ENCODE measurements around the gene DRICH1.

- TF ChIP-seq FOXJ3 (CRISPR knock-in tag; IDR thresholded peaks at IDR 0.05; ENCODE audit: borderline replicate concordance) (no peak), TEAD4 (CRISPR knock-in tag; IDR thresholded peaks at IDR 0.05) (no peak), KAT7 (CRISPR knock-in tag; IDR thresholded peaks at IDR 0.05; ENCODE audit: borderline replicate concordance) (no peak), ZBTB21 (CRISPR knock-in tag; IDR thresholded peaks at IDR 0.05; ENCODE audit: borderline replicate concordance) (no peak), MAX (CRISPR knock-in tag; IDR thresholded peaks at IDR 0.05) (no peak), SP1 (CRISPR knock-in tag; conservative IDR thresholded peaks at IDR 0.05) (no peak), TCF7 (CRISPR knock-in tag; IDR thresholded peaks at IDR 0.05; ENCODE audit: low read depth) (no peak), JUN (CRISPR knock-in tag; IDR thresholded peaks at IDR 0.05) (no peak)
- TF ChIP-seq, protein P1, sequence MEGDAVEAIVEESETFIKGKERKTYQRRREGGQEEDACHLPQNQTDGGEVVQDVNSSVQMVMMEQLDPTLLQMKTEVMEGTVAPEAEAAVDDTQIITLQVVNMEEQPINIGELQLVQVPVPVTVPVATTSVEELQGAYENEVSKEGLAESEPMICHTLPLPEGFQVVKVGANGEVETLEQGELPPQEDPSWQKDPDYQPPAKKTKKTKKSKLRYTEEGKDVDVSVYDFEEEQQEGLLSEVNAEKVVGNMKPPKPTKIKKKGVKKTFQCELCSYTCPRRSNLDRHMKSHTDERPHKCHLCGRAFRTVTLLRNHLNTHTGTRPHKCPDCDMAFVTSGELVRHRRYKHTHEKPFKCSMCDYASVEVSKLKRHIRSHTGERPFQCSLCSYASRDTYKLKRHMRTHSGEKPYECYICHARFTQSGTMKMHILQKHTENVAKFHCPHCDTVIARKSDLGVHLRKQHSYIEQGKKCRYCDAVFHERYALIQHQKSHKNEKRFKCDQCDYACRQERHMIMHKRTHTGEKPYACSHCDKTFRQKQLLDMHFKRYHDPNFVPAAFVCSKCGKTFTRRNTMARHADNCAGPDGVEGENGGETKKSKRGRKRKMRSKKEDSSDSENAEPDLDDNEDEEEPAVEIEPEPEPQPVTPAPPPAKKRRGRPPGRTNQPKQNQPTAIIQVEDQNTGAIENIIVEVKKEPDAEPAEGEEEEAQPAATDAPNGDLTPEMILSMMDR (IDR thresholded peaks at IDR 0.05): no peak
- TF ChIP-seq, protein P2, sequence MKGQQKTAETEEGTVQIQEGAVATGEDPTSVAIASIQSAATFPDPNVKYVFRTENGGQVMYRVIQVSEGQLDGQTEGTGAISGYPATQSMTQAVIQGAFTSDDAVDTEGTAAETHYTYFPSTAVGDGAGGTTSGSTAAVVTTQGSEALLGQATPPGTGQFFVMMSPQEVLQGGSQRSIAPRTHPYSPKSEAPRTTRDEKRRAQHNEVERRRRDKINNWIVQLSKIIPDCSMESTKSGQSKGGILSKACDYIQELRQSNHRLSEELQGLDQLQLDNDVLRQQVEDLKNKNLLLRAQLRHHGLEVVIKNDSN (CRISPR knock-in tag; IDR thresholded peaks at IDR 0.05): no peak
- TF ChIP-seq, protein P3, sequence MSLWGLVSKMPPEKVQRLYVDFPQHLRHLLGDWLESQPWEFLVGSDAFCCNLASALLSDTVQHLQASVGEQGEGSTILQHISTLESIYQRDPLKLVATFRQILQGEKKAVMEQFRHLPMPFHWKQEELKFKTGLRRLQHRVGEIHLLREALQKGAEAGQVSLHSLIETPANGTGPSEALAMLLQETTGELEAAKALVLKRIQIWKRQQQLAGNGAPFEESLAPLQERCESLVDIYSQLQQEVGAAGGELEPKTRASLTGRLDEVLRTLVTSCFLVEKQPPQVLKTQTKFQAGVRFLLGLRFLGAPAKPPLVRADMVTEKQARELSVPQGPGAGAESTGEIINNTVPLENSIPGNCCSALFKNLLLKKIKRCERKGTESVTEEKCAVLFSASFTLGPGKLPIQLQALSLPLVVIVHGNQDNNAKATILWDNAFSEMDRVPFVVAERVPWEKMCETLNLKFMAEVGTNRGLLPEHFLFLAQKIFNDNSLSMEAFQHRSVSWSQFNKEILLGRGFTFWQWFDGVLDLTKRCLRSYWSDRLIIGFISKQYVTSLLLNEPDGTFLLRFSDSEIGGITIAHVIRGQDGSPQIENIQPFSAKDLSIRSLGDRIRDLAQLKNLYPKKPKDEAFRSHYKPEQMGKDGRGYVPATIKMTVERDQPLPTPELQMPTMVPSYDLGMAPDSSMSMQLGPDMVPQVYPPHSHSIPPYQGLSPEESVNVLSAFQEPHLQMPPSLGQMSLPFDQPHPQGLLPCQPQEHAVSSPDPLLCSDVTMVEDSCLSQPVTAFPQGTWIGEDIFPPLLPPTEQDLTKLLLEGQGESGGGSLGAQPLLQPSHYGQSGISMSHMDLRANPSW (CRISPR knock-in tag; conservative IDR thresholded peaks at IDR 0.05; ENCODE audit: low read depth): no peak
These were observed 6.5 kb upstream of the DRICH1 start for GRCh38 chr22:23638611-23639010.
